Effector memory CD4-positive, alpha-beta T cell (primary cell): ENCODE data around the gene GFOD1.

Experiments
- DNase-seq, 3 donors: peaks; one replicate each; pipeline ENCODE4 v3.0.0-alpha.2; 2020
- H3K27ac ChIP-seq: 2 replicates; pipeline ENCODE4 v1.7.0; 2013; ENCODE audit warnings: mild to moderate bottlenecking, low read length, moderate library complexity; ENCODE audit not compliant: insufficient read depth, poor library complexity, severe bottlenecking
- H3K27me3 ChIP-seq: replicated peaks from 2 replicates; pipeline ENCODE4 v1.7.0; 2013; ENCODE audit warnings: mild to moderate bottlenecking, low read length; ENCODE audit not compliant: insufficient read depth, control insufficient read depth, poor library complexity, severe bottlenecking
- H3K36me3 ChIP-seq: 2 replicates; pipeline ENCODE4 v1.7.0; 2013; ENCODE audit warnings: mild to moderate bottlenecking, low read length, moderate library complexity; ENCODE audit not compliant: control insufficient read depth, insufficient read depth
- H3K4me1 ChIP-seq: 2 replicates; pipeline ENCODE4 v1.7.0; 2013; ENCODE audit warnings: low read length, mild to moderate bottlenecking; ENCODE audit not compliant: control insufficient read depth, insufficient read depth, poor library complexity, severe bottlenecking
- H3K4me3 ChIP-seq: 2 replicates; pipeline ENCODE4 v1.7.0; 2013; ENCODE audit warnings: low read length, low read depth, mild to moderate bottlenecking; ENCODE audit not compliant: insufficient read depth, poor library complexity, severe bottlenecking
- H3K9me3 ChIP-seq: 2 replicates; pipeline ENCODE4 v1.7.0; 2013; ENCODE audit warnings: mild to moderate bottlenecking, low read length, moderate library complexity; ENCODE audit not compliant: control insufficient read depth

Gene GFOD1

GRCh38 chr6:13427316-13427715 lies 60.1 kb downstream of the GFOD1 start:
- Histone ChIP-seq H3K27ac (no peak overlapping the region), H3K9me3 (no peaks in the 10 kb centered on the region), H3K36me3 (no peaks in the 10 kb centered on the region), H3K4me1 (peaks cover 20% of the 10 kb centered on the region), H3K4me3 (no peak overlapping the region), H3K27me3 (no peaks in the 10 kb centered on the region)
- no peak for DNase-seq

DNA sequence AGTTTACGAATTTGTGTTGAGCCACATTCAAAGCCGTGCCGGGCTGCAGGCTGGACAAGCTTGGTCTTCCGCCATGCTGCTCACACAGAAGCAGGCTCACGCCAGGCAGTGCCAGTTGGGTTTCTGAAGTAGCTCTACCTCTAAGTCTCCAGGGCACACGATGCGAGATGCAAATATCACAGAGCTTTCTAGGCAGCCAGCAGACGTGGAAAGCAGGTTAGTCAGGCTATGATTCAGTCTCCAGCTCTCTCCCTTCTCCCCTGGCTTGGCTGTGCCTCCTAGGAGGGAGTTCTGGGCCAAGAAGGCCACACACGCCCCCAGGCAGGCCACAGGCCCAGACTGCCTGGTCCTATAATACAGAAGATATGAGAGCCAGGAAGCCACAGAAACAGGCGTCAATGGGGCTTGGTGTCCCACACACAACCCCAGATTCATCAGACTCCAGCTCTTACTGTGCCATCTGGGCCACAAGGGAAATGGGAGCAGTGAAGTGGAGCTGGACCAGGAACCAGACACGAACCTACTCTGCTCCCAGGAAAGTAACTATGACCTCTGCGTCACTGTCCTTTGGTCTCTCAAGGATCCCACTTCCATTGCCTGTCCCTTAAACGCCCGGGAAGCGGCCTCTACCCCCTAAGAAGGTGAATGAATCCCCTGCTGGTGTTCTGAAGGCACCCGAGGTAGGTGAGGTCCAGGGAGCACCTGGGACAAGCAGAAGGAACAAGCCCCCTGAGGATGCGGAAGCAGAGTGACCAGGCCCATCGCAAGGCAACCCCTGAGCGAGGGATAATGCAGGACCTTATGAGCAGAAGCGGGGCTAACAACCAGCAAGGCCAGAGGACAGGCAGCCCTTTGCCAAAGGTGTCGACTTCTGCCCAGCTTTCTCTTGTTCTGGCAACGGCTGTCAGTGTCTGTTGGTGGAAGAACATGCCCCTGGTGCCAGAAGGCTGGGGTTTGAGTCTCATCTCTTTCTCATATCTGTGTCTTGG lies 61.2 kb downstream of the GFOD1 start:
- DNase-seq, result no peak
- Histone ChIP-seq H3K36me3 (no peaks in the 10 kb centered on the region), H3K9me3 (no peaks in the 10 kb centered on the region), H3K27ac (no peak overlapping the region), H3K27me3 (no peaks in the 10 kb centered on the region), H3K4me3 (no peak overlapping the region), H3K4me1 (peaks cover 20% of the 10 kb centered on the region)

- Histone ChIP-seq H3K27ac (no peak overlapping the region), H3K4me1 (peaks cover 20% of the 10 kb centered on the region)
- no peak for DNase-seq
These were observed 62.0 kb downstream of the GFOD1 start for GRCh38 chr6:13425270-13425873.

DNA sequence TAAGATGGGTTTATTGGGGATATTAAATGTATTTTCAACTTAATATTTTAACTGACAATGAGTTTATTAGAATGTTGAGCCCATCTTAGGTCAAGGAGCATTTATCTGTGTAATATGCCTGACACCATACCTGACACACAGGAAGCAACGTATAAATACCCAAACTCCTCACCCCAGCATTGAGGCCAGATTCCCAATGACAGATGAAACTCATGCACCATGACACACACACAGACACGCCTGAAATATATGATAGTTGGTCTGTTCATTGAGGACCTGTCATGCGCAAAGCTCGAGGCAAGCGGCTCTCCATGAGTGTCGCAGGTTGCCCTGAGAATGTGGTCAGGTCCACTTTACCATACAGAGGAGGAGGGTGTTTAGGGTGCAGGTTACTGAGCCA lies 64.1 kb downstream of the GFOD1 start:
- H3K27ac ChIP-seq, result no peak overlapping the region
- no peaks in the 10 kb centered on the region for H3K36me3 ChIP-seq
- no peak for DNase-seq
- no peaks in the 10 kb centered on the region for H3K9me3 ChIP-seq
- peaks cover 11% of the 10 kb centered on the region for H3K4me1 ChIP-seq
- H3K4me3 ChIP-seq, result no peak overlapping the region
- H3K27me3 ChIP-seq, result no peaks in the 10 kb centered on the region

More at GRCh38 chr6:13425270-13425873, 62.0 kb downstream of the GFOD1 start:
- Histone ChIP-seq H3K4me3 (no peak overlapping the region), H3K9me3 (no peaks in the 10 kb centered on the region), H3K36me3 (no peaks in the 10 kb centered on the region), H3K27me3 (no peaks in the 10 kb centered on the region)

- H3K27ac ChIP-seq, result no peak overlapping the region
- no peaks in the 10 kb centered on the region for H3K27me3 ChIP-seq
- no peak overlapping the region for H3K4me3 ChIP-seq
- H3K9me3 ChIP-seq, result no peaks in the 10 kb centered on the region
- no peak for DNase-seq
- peaks cover 6% of the 10 kb centered on the region for H3K4me1 ChIP-seq
- H3K36me3 ChIP-seq, result no peaks in the 10 kb centered on the region
These were observed 64.6 kb downstream of the GFOD1 start for GRCh38 chr6:13422681-13423221.

- no peak for DNase-seq
- Histone ChIP-seq H3K4me3 (no peak overlapping the region), H3K36me3 (no peaks in the 10 kb centered on the region), H3K9me3 (no peaks in the 10 kb centered on the region), H3K27me3 (no peaks in the 10 kb centered on the region), H3K27ac (no peak overlapping the region), H3K4me1 (no peaks in the 10 kb centered on the region)
These were observed 65.9 kb downstream of the GFOD1 start for GRCh38 chr6:13421425-13422059.

DNA sequence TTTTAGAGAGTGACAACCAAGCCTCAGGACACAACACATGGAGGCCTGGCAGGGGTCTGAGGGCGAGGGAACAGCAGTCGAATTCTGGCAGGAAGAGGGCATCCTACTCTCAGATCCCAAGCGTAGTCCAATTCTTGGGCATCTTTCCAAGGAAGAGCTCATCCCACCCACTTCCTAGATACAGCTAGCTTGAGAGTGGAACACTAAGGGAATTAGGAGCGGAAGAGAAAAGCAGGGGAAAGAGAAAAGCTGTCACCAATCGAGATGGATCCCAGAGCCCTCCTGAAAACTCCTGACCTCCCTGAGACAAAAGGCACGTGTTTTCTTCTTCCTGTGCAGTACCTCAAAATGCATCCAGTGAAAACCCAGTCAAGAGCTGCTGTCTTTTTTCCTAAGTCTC lies 67.1 kb downstream of the GFOD1 start:
- Histone ChIP-seq H3K9me3 (no peaks in the 10 kb centered on the region), H3K36me3 (no peaks in the 10 kb centered on the region), H3K27ac (no peak overlapping the region), H3K4me3 (no peak overlapping the region), H3K4me1 (no peaks in the 10 kb centered on the region), H3K27me3 (no peaks in the 10 kb centered on the region)
- DNase-seq, result no peak

GRCh38 chr6:13419422-13420195 lies 67.8 kb downstream of the GFOD1 start:
- Histone ChIP-seq H3K36me3 (no peaks in the 10 kb centered on the region), H3K27me3 (no peaks in the 10 kb centered on the region), H3K4me1 (no peaks in the 10 kb centered on the region), H3K4me3 (no peak overlapping the region), H3K9me3 (no peaks in the 10 kb centered on the region), H3K27ac (no peak overlapping the region)
- DNase-seq, result no peak

GRCh38 chr6:13418844-13419243 lies 68.6 kb downstream of the GFOD1 start:
- Histone ChIP-seq H3K4me3 (no peak overlapping the region), H3K27me3 (no peaks in the 10 kb centered on the region), H3K9me3 (no peaks in the 10 kb centered on the region), H3K27ac (no peak overlapping the region), H3K4me1 (no peaks in the 10 kb centered on the region), H3K36me3 (no peaks in the 10 kb centered on the region)
- no peak for DNase-seq
